Measurements from ENCODE around the gene LZTR1.

DNA sequence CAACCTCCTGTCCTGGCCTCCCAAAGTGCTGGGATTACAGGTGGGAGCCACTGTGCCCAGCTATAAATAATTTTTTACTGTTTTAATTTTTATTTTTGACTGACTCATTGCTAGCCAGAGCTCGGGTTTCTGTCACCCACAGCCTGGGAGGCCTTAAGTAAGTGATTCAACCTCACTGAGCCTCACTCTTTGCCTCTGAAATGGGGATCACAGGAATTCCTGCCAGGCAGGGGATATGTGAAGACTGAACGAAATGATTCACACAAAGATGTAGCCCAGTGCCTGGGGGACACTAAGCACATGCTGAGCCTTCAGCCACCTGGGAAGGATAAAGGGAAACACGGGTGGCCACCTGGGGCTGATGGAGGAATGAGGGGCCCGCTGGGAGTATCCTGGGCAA lies 59.8 kb downstream of the LZTR1 start:
- TF ChIP-seq, protein P1, sequence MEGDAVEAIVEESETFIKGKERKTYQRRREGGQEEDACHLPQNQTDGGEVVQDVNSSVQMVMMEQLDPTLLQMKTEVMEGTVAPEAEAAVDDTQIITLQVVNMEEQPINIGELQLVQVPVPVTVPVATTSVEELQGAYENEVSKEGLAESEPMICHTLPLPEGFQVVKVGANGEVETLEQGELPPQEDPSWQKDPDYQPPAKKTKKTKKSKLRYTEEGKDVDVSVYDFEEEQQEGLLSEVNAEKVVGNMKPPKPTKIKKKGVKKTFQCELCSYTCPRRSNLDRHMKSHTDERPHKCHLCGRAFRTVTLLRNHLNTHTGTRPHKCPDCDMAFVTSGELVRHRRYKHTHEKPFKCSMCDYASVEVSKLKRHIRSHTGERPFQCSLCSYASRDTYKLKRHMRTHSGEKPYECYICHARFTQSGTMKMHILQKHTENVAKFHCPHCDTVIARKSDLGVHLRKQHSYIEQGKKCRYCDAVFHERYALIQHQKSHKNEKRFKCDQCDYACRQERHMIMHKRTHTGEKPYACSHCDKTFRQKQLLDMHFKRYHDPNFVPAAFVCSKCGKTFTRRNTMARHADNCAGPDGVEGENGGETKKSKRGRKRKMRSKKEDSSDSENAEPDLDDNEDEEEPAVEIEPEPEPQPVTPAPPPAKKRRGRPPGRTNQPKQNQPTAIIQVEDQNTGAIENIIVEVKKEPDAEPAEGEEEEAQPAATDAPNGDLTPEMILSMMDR (IDR thresholded peaks at IDR 0.05) = no peak
- TF ChIP-seq POLR2A (IDR thresholded peaks at IDR 0.05) = no peak

Measured in uterus (tissue), 2 donors.